ENCODE results near the gene CLASRP.

The CLASRP gene

GRCh38 chr19:45050036-45050435 is 11.2 kb downstream of the CLASRP start:
- H3K27me3 ChIP-seq (ENCODE audit: low read depth, low read length) = no peaks in the 10 kb centered on the region
- peaks cover 21% of the 10 kb centered on the region for H4K20me1 ChIP-seq (ENCODE audit: insufficient read depth, low read length)
- peaks cover 74% of the 10 kb centered on the region for H3K79me2 ChIP-seq (ENCODE audit: low read length)
- H3K9me3 ChIP-seq (ENCODE audit: insufficient read depth, low read length) = no peaks in the 10 kb centered on the region
- no peak overlapping the region for H3K4me2 ChIP-seq (ENCODE audit: low read length)
- no peak for TF ChIP-seq EZH2phosphoT487 (IDR thresholded peaks at IDR 0.05; ENCODE audit: low read depth)
- TF ChIP-seq CTCF (IDR thresholded peaks at IDR 0.05; ENCODE audit: low read depth, low read length) = no peak
- H2AFZ ChIP-seq (ENCODE audit: low read depth, low read length) = no peak overlapping the region
- H3K4me3 ChIP-seq (ENCODE audit: low read length) = no peak overlapping the region
- H3K4me1 ChIP-seq (ENCODE audit: low read length) = peaks cover 23% of the 10 kb centered on the region
- H3K36me3 ChIP-seq (replicated peaks; ENCODE audit: low read depth, low read length) = peaks cover 51% of the 10 kb centered on the region
- no peak overlapping the region for H3K9ac ChIP-seq (ENCODE audit: low read length)
- H3K27ac ChIP-seq (ENCODE audit: low read length) = no peak overlapping the region

- Histone ChIP-seq H3K9ac (ENCODE audit: low read length) (no peak overlapping the region), H2AFZ (ENCODE audit: low read depth, low read length) (no peak overlapping the region), H3K36me3 (replicated peaks; ENCODE audit: low read depth, low read length) (peaks cover 52% of the 10 kb centered on the region), H3K27me3 (ENCODE audit: low read depth, low read length) (no peaks in the 10 kb centered on the region), H3K27ac (ENCODE audit: low read length) (no peak overlapping the region), H3K4me3 (ENCODE audit: low read length) (no peak overlapping the region), H3K9me3 (ENCODE audit: insufficient read depth, low read length) (no peaks in the 10 kb centered on the region), H3K4me1 (ENCODE audit: low read length) (peaks cover 22% of the 10 kb centered on the region), H3K4me2 (ENCODE audit: low read length) (no peak overlapping the region), H4K20me1 (ENCODE audit: insufficient read depth, low read length) (peaks cover 21% of the 10 kb centered on the region), H3K79me2 (ENCODE audit: low read length) (peaks cover 54% of the 10 kb centered on the region)
- TF ChIP-seq EZH2phosphoT487 (IDR thresholded peaks at IDR 0.05; ENCODE audit: low read depth) = no peak
- TF ChIP-seq CTCF (IDR thresholded peaks at IDR 0.05; ENCODE audit: low read depth, low read length) = no peak
Measured at GRCh38 chr19:45051929-45052579, 13.2 kb downstream of the CLASRP start.

GRCh38 chr19:45056831-45057230 is 18.0 kb downstream of the CLASRP start:
- Histone ChIP-seq H3K4me1 (ENCODE audit: low read length) (peaks cover 15% of the 10 kb centered on the region), H2AFZ (ENCODE audit: low read depth, low read length) (no peak overlapping the region), H3K9me3 (ENCODE audit: insufficient read depth, low read length) (no peaks in the 10 kb centered on the region), H3K4me3 (ENCODE audit: low read length) (no peak overlapping the region), H3K27ac (ENCODE audit: low read length) (peak overlapping the region; percentile 44), H4K20me1 (ENCODE audit: insufficient read depth, low read length) (peaks cover 13% of the 10 kb centered on the region), H3K27me3 (ENCODE audit: low read depth, low read length) (no peaks in the 10 kb centered on the region), H3K9ac (ENCODE audit: low read length) (no peak overlapping the region), H3K79me2 (ENCODE audit: low read length) (peaks cover 12% of the 10 kb centered on the region), H3K4me2 (ENCODE audit: low read length) (0 out of 2 replicates have a peak overlapping the region, but pooled peaks have one; percentile 3), H3K36me3 (replicated peaks; ENCODE audit: low read depth, low read length) (peaks cover 76% of the 10 kb centered on the region)
- TF ChIP-seq EZH2phosphoT487 (IDR thresholded peaks at IDR 0.05; ENCODE audit: low read depth) = no peak
- no peak for TF ChIP-seq CTCF (IDR thresholded peaks at IDR 0.05; ENCODE audit: low read depth, low read length)

- H2AFZ ChIP-seq (ENCODE audit: low read depth, low read length) = no peak overlapping the region
- no peaks in the 10 kb centered on the region for H3K27me3 ChIP-seq (ENCODE audit: low read depth, low read length)
- TF ChIP-seq EZH2phosphoT487 (IDR thresholded peaks at IDR 0.05; ENCODE audit: low read depth) (no peak), CTCF (IDR thresholded peaks at IDR 0.05; ENCODE audit: low read depth, low read length) (no peak)
- H3K4me2 ChIP-seq (ENCODE audit: low read length) = no peak overlapping the region
- peaks cover 6% of the 10 kb centered on the region for H3K79me2 ChIP-seq (ENCODE audit: low read length)
- peaks cover 73% of the 10 kb centered on the region for H3K36me3 ChIP-seq (replicated peaks; ENCODE audit: low read depth, low read length)
- peaks cover 8% of the 10 kb centered on the region for H4K20me1 ChIP-seq (ENCODE audit: insufficient read depth, low read length)
- no peaks in the 10 kb centered on the region for H3K9me3 ChIP-seq (ENCODE audit: insufficient read depth, low read length)
- H3K4me3 ChIP-seq (ENCODE audit: low read length) = no peak overlapping the region
- peaks cover 15% of the 10 kb centered on the region for H3K4me1 ChIP-seq (ENCODE audit: low read length)
- H3K9ac ChIP-seq (ENCODE audit: low read length) = no peak overlapping the region
- H3K27ac ChIP-seq (ENCODE audit: low read length) = peak overlapping the region; percentile 44
Measured at GRCh38 chr19:45057444-45057843, 18.6 kb downstream of the CLASRP start.
